ENCODE results near the gene UBTD2.

- TF ChIP-seq CTCF (optimal IDR thresholded peaks at IDR 0.05 in 1 of 3, IDR thresholded peaks at IDR 0.05 in 1 of 3, conservative IDR thresholded peaks at IDR 0.05 in 1 of 3; ENCODE audit: extremely low read depth in 1 of 3, insufficient read depth in 2 of 3, low read length in 3 of 3) (no peak), EZH2 (IDR thresholded peaks at IDR 0.05; ENCODE audit: low read length) (no peak)
These were observed 64.3 kb downstream of the UBTD2 start for GRCh38 chr5:172219296-172219695.

Measured in keratinocyte (primary cell).